ENCODE measurements around the gene PLXNB3. TPM values are rescaled to one million over a fixed set of nuclear protein-coding genes. Genes with fewer than 3 reads are reported as not detected.
"Not testable (repeated sequence)": the region's sequence is repeated elsewhere in the genome, so short reads cannot be mapped to it uniquely, and the experiment has no call there.

Gene PLXNB3
- polyA plus RNA-seq, 1 donor from 2014 or later = 0.48 TPM

DNA sequence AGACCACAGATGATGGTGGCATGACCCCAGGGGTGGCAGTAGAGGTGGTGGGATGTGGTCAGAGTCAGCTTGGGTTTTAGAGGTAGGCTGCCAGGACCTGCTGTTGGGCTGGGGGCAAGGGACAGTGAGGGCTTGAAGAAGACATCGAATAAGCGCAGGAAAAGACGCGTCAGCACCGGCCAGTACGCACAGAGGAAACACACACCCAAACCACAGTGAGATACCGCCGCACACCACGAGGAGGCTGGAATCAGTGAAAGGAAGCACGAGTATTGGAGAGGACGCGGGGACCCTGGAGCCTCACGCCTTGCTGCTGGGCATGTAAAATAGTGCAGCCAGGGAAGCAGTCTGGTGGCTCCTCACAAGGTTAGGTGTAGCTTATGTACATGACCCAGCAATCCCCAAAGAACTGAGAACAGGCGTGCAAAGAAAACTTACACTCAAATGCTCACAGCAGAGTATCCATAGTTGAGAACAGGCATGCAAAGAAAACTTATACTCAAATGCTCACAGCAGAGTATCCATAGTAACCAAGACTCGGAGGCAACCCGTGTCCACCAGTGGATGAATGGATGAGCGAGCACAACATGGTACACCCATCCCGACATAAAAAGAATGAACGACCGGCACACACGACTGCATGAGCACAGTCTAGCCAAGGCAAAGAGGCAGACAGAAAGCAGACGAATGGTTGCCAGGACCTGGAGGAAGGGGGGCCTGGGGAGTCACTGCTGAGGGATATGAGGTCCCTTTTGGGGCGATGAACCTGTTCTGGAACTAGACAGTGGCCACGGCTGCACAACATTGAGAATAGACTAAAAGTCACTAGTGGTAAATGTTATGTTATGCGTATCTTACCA lies 53.0 kb downstream of the PLXNB3 start:
- Histone ChIP-seq H4K20me1 (ENCODE audit: insufficient read depth) (no peaks in the 10 kb centered on the region), H3K36me3 (ENCODE audit: insufficient read depth, low read length) (no peaks in the 10 kb centered on the region), H3F3A (ENCODE audit: insufficient read depth, low read length, poor library complexity, severe bottlenecking) (no peaks in the 10 kb centered on the region), H3K9me2 (ENCODE audit: insufficient read depth, low read length) (no peaks in the 10 kb centered on the region), H3K79me2 (replicated peaks; ENCODE audit: insufficient read depth, low read length) (peaks cover 65% of the 10 kb centered on the region), H3K4me3 (ENCODE audit: low read length) (no peak overlapping the region), H3K27me3 (ENCODE audit: insufficient read depth, low read depth, low read length) (no peaks in the 10 kb centered on the region), H3K4me2 (ENCODE audit: low read length) (no peak overlapping the region), H3K9me3 (ENCODE audit: low read length) (no peaks in the 10 kb centered on the region), H3K9ac (ENCODE audit: low read length) (no peak overlapping the region), H2AFZ (ENCODE audit: low read depth, low read length) (no peak overlapping the region), H3K27ac (ENCODE audit: low read length) (no peak overlapping the region)
- TF ChIP-seq, protein P1, sequence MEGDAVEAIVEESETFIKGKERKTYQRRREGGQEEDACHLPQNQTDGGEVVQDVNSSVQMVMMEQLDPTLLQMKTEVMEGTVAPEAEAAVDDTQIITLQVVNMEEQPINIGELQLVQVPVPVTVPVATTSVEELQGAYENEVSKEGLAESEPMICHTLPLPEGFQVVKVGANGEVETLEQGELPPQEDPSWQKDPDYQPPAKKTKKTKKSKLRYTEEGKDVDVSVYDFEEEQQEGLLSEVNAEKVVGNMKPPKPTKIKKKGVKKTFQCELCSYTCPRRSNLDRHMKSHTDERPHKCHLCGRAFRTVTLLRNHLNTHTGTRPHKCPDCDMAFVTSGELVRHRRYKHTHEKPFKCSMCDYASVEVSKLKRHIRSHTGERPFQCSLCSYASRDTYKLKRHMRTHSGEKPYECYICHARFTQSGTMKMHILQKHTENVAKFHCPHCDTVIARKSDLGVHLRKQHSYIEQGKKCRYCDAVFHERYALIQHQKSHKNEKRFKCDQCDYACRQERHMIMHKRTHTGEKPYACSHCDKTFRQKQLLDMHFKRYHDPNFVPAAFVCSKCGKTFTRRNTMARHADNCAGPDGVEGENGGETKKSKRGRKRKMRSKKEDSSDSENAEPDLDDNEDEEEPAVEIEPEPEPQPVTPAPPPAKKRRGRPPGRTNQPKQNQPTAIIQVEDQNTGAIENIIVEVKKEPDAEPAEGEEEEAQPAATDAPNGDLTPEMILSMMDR (IDR thresholded peaks at IDR 0.05; ENCODE audit: poor library complexity, severe bottlenecking) = no peak
- TF ChIP-seq EP300 (conservative IDR thresholded peaks at IDR 0.05; ENCODE audit: poor library complexity, severe bottlenecking) (no peak), SMC3 (conservative IDR thresholded peaks at IDR 0.05; ENCODE audit: poor library complexity) (no peak), TAF1 (IDR thresholded peaks at IDR 0.05; ENCODE audit: low read depth) (no peak), EZH2 (IDR thresholded peaks at IDR 0.05; ENCODE audit: borderline replicate concordance, insufficient read depth, low read length, poor library complexity, severe bottlenecking) (no peak), RAD21 (conservative IDR thresholded peaks at IDR 0.05) (no peak), MXI1 (conservative IDR thresholded peaks at IDR 0.05; ENCODE audit: poor library complexity, severe bottlenecking) (no peak), POLR2AphosphoS5 (IDR thresholded peaks at IDR 0.05) (no peak)
- TF ChIP-seq, protein P2, sequence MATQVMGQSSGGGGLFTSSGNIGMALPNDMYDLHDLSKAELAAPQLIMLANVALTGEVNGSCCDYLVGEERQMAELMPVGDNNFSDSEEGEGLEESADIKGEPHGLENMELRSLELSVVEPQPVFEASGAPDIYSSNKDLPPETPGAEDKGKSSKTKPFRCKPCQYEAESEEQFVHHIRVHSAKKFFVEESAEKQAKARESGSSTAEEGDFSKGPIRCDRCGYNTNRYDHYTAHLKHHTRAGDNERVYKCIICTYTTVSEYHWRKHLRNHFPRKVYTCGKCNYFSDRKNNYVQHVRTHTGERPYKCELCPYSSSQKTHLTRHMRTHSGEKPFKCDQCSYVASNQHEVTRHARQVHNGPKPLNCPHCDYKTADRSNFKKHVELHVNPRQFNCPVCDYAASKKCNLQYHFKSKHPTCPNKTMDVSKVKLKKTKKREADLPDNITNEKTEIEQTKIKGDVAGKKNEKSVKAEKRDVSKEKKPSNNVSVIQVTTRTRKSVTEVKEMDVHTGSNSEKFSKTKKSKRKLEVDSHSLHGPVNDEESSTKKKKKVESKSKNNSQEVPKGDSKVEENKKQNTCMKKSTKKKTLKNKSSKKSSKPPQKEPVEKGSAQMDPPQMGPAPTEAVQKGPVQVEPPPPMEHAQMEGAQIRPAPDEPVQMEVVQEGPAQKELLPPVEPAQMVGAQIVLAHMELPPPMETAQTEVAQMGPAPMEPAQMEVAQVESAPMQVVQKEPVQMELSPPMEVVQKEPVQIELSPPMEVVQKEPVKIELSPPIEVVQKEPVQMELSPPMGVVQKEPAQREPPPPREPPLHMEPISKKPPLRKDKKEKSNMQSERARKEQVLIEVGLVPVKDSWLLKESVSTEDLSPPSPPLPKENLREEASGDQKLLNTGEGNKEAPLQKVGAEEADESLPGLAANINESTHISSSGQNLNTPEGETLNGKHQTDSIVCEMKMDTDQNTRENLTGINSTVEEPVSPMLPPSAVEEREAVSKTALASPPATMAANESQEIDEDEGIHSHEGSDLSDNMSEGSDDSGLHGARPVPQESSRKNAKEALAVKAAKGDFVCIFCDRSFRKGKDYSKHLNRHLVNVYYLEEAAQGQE (IDR thresholded peaks at IDR 0.05; ENCODE audit: borderline replicate concordance) = no peak

DNA sequence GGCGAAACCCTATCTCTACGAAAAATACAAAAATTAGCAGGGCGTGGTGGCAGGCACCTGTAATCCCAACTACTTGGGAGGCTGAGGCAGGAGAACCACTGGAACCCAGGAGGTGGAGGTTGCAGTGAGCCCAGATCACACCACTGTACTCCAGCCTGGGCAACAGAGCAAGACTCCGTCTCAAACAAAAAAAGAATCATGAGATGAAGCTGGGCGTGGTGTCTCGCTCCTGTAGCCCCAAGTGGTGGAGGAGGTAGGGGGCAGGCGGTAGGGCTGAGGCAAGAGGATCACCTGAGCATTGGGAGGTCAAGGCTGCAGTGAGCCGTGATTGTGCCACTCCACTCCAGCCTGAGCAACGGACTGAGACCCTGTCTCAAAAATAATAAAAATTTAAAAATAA lies 54.0 kb downstream of the PLXNB3 start:
- H4K20me1 ChIP-seq (ENCODE audit: insufficient read depth); H3K36me3 ChIP-seq (ENCODE audit: insufficient read depth, low read length); H3F3A ChIP-seq (ENCODE audit: insufficient read depth, low read length, poor library complexity, severe bottlenecking); H3K4me3 ChIP-seq (ENCODE audit: low read length); H3K9me3 ChIP-seq (ENCODE audit: low read length); H2AFZ ChIP-seq (ENCODE audit: low read depth, low read length); H3K9me2 ChIP-seq (ENCODE audit: insufficient read depth, low read length); H3K27me3 ChIP-seq (ENCODE audit: insufficient read depth, low read depth, low read length); H3K4me2 ChIP-seq (ENCODE audit: low read length): not testable (repeated sequence)
- Histone ChIP-seq H3K9ac (ENCODE audit: low read length) (peak overlapping the region; percentile 79), H3K27ac (ENCODE audit: low read length) (peak overlapping the region; percentile 82), H3K79me2 (replicated peaks; ENCODE audit: insufficient read depth, low read length) (peaks cover 69% of the 10 kb centered on the region)

Data from neural cell (in vitro differentiated cells).